Hepatocyte (in vitro differentiated cells): ENCODE measurements around the gene CNBD2. TPM values are rescaled to one million over a fixed set of nuclear protein-coding genes. Genes with fewer than 3 reads are reported as not detected.

Experiments used
- DNase-seq: peaks from one replicate; pipeline ENCODE4 v3.0.0-alpha.2; 2016; ENCODE audit warnings: low spot score
- H2AFZ ChIP-seq: fragments of 200-600 bp; sonication (generic); 2 replicates; pipeline ENCODE4 v1.6.0; 2016; ENCODE audit warnings: antibody characterized with exemption, mild to moderate bottlenecking
- H3K27ac ChIP-seq: fragments of 200-600 bp; sonication (generic); 2 replicates; pipeline ENCODE4 v1.5.1; 2016; ENCODE audit warnings: mild to moderate bottlenecking
- H3K27me3 ChIP-seq: fragments of 200-600 bp; sonication (generic); 2 replicates; pipeline ENCODE4 v1.6.1; 2016
- H3K36me3 ChIP-seq: fragments of 200-600 bp; sonication (generic); replicated peaks from 2 replicates; pipeline ENCODE4 v1.5.1; 2016; ENCODE audit warnings: low read depth; ENCODE audit not compliant: insufficient read depth
- H3K4me1 ChIP-seq: fragments of 200-600 bp; sonication (generic); 2 replicates; pipeline ENCODE4 v1.5.1; 2016; ENCODE audit warnings: mild to moderate bottlenecking, moderate library complexity; ENCODE audit not compliant: insufficient read depth
- H3K4me2 ChIP-seq: fragments of 200-600 bp; sonication (generic); 2 replicates; pipeline ENCODE4 v1.6.0; 2016
- H3K4me3 ChIP-seq: fragments of 200-600 bp; sonication (generic); 2 replicates; pipeline ENCODE4 v1.5.1; 2016; ENCODE audit warnings: mild to moderate bottlenecking
- H3K79me2 ChIP-seq: fragments of 200-600 bp; sonication (generic); 2 replicates; pipeline ENCODE4 v1.6.0; 2017; ENCODE audit warnings: mild to moderate bottlenecking
- H3K9me2 ChIP-seq: fragments of 200-600 bp; sonication (generic); replicated peaks from 2 replicates; pipeline ENCODE4 v1.6.0; 2017; ENCODE audit warnings: mild to moderate bottlenecking; ENCODE audit not compliant: insufficient read depth
- H3K9me3 ChIP-seq: fragments of 200-600 bp; sonication (generic); 2 replicates; pipeline ENCODE4 v1.5.1; 2016; ENCODE audit warnings: low read depth, mild to moderate bottlenecking
- H4K20me1 ChIP-seq: fragments of 200-600 bp; sonication (generic); 2 replicates; pipeline ENCODE4 v1.6.0; 2016; ENCODE audit warnings: mild to moderate bottlenecking; ENCODE audit not compliant: insufficient read depth, poor library complexity, severe bottlenecking
- CTCF ChIP-seq: fragments of 200-600 bp; sonication (generic); IDR thresholded peaks from 2 replicates; pipeline ENCODE4 v1.5.1; 2016; ENCODE audit warnings: antibody characterized with exemption, mild to moderate bottlenecking; ENCODE audit not compliant: poor library complexity
- EZH2 ChIP-seq: fragments of 200-600 bp; sonication (generic); IDR thresholded peaks from 2 replicates; pipeline ENCODE4 v1.6.1; 2016; ENCODE audit warnings: antibody characterized with exemption, mild to moderate bottlenecking, borderline replicate concordance
- EZH2phosphoT487 ChIP-seq: fragments of 200-600 bp; sonication (generic); IDR thresholded peaks from one replicate; pipeline ENCODE4 v1.6.1; 2018; ENCODE audit warnings: antibody characterized with exemption, mild to moderate bottlenecking, low read depth, moderate library complexity; ENCODE audit not compliant: unreplicated experiment, severe bottlenecking
- WGBS: methylation state at CpG from one replicate; pipeline ENCODE4 v1.1.6; 2016; ENCODE audit warnings: low lambda C conversion rate; ENCODE audit errors: missing lambda C conversion rate; 5-methylcytosine and 5-hydroxymethylcytosine counted together
- polyA plus RNA-seq: library from polyadenylated mRNA; unstranded; fragments of >200 nt; fragmentation: Nextera tagmentation; extraction: Ambion mirVana; gene quantifications from 2 replicates; pipeline ENCODE4 v1.2.1, GENCODE V29; 2016
- total RNA-seq: library from RNA; depleted of rRNA; stranded (reverse); fragments of >200 nt; gene quantifications from 2 replicates; pipeline ENCODE4 v1.2.3, GENCODE V29; 2014

The CNBD2 gene
- total and polyA plus RNA-seq, 2 experiments from 2014 or later: 4.7 TPM; not detected in 1

- Histone ChIP-seq H3K36me3 (no peaks in the 10 kb centered on the region), H3K4me2 (no peak overlapping the region), H3K4me3 (no peak overlapping the region), H3K79me2 (no peaks in the 10 kb centered on the region), H3K27me3 (no peaks in the 10 kb centered on the region), H3K9me2 (no peaks in the 10 kb centered on the region), H3K9me3 (no peaks in the 10 kb centered on the region), H3K27ac (no peak overlapping the region), H2AFZ (no peak overlapping the region), H3K4me1 (no peaks in the 10 kb centered on the region), H4K20me1 (no peaks in the 10 kb centered on the region)
- WGBS: 79% methylated on average over 2 of the region's 2 CpGs
- no peak for DNase-seq
- TF ChIP-seq EZH2phosphoT487 (no peak), EZH2 (no peak), CTCF (no peak)
These were observed 20.6 kb downstream of the CNBD2 start for GRCh38 chr20:35988910-35989463.

- 30% methylated on average over 3 of the region's 3 CpGs for WGBS
- Histone ChIP-seq H3K9me2 (no peaks in the 10 kb centered on the region), H3K79me2 (no peaks in the 10 kb centered on the region), H3K36me3 (no peaks in the 10 kb centered on the region), H3K9me3 (no peaks in the 10 kb centered on the region), H3K4me3 (no peak overlapping the region), H4K20me1 (no peaks in the 10 kb centered on the region), H3K4me2 (no peak overlapping the region), H3K4me1 (no peaks in the 10 kb centered on the region), H2AFZ (no peak overlapping the region), H3K27ac (no peak overlapping the region), H3K27me3 (no peaks in the 10 kb centered on the region)
- DNase-seq: peak; percentile 44
- TF ChIP-seq EZH2phosphoT487 (no peak), CTCF (peak; percentile 35)
These were observed 22.9 kb downstream of the CNBD2 start for GRCh38 chr20:35991142-35991771.

- WGBS: 7% methylated on average over 6 of the region's 6 CpGs
- TF ChIP-seq CTCF (peak; percentile 77), EZH2phosphoT487 (no peak), EZH2 (no peak)
- Histone ChIP-seq H3K9me2 (no peaks in the 10 kb centered on the region), H3K36me3 (no peaks in the 10 kb centered on the region), H3K27ac (no peak overlapping the region), H3K4me2 (no peak overlapping the region), H3K79me2 (no peaks in the 10 kb centered on the region), H3K9me3 (no peaks in the 10 kb centered on the region), H3K27me3 (no peaks in the 10 kb centered on the region), H2AFZ (no peak overlapping the region), H4K20me1 (no peaks in the 10 kb centered on the region), H3K4me3 (no peak overlapping the region), H3K4me1 (no peaks in the 10 kb centered on the region)
- DNase-seq: peak; percentile 75
These were observed 24.4 kb downstream of the CNBD2 start for GRCh38 chr20:35992713-35993335.
